Retina (tissue), 1 donor: Measurements from ENCODE around the gene TP73.

Experiments used
- DNase-seq: peaks from one replicate; pipeline ENCODE4 v3.0.0-alpha.2; 2016

TP73 gene

DNA sequence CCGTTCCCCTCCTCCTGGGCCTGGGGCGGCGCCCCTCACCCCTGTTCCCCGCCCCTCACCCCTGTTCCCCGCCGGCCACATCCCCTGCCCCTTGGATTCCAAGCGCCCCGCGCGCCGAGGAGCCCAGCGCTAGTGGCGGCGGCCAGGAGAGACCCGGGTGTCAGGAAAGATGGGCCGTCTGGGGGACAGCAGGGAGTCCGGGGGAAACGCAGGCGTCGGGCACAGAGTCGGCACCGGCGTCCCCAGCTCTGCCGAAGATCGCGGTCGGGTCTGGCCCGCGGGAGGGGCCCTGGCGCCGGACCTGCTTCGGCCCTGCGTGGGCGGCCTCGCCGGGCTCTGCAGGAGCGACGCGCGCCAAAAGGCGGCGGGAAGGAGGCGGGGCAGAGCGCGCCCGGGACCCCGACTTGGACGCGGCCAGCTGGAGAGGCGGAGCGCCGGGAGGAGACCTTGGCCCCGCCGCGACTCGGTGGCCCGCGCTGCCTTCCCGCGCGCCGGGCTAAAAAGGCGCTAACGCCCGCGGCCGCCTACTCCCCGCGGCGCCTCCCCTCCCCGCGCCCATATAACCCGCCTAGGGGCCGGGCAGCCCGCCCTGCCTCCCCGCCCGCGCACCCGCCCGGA, at the start of gene TP73:
TP73 (plus strand) TSS at position 587 of the 618 bp plus-strand sequence. CDS start 29,850 bp downstream, outside the sequence.
- DNase-seq, result peak; percentile 63

DNA sequence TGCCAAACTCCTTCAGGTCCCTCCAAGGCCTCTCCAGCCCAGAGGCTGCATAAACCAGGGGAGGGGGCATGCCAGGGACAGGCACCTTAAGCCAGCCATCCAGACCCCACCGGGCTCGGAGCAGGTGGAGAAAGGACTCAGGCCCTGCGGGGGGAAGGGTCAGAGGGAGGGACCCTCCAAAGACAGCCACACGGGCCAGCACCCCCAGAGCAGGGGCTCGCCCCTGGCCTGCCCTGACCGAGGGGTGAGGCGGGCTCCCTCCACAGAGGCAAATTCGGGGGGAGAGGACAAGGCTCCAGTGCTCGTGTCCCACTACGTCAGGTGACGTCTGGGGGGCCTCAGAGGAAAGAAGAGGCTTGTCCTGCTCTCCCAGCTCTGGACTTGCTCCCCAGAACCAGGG, 49.2 kb upstream of the TP73 start:
- DNase-seq, result no peak

DNA sequence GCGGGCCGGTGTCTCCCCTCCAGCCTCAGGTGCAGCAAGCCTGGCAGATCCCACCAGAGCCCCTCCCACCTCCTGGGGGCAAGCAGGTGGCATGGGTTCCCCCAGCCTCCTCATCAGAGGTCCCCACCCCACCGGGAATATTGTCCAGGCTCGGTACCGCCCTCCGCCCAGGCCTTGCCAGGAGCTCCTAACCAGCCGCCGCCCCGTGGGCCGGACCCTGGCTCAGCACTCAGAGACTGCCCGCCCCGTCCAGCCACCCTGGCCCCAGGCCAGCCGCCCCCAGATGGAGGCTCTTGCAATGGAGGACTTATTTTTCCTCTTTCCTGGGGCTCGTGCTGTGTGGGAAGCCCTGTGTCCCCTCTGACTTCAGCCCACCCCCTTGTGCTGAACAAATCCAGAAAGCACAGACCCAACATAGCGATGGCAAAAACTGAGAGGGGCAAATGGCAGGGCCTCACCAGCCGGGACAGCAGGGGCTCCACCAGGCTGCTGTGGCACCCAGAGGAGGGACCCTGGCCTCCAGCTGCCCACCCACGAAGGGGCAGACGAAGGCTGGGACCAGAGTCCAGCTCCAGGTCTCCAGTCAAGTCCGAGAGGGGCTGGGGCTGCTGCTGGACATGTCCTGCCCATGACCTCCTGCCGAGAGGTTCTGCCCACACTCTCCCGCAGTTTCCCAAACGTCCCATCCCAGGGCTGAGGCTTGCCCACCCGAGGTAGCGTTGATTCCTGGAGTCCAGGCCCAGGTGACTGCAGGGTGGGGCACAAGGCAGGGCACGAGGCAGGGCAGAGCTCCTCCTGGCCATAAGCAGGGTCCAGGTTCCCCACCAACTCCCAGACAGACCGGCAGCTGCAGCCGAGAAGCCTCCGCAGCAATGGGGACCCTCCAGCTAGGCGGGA, 48.5 kb upstream of the TP73 start:
- DNase-seq, result no peak

DNA sequence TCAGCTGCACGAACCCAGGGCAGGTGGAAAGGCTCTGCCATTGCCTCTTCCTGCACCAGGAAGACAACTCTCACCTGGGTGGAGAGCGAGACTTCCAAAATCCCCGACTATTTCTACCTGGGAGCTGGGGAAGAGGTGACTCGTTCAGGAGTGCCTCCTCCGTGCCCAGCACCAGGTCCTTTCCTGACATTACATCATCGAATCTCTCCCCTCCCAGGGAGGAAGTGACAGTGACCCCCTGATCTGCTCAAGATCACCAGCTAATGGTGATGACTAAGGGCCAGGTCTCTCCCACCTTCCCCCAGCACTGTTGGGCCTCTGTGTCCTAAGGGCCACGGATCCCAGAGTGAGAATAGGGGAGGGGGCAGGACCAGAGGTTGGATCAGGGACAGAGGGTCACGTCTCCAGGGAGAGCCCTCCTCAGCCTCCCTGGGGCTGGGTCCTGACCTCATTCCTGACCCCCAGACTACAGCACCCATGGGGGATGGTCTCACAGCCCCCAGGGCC, 47.8 kb upstream of the TP73 start:
- DNase-seq, result no peak

DNA sequence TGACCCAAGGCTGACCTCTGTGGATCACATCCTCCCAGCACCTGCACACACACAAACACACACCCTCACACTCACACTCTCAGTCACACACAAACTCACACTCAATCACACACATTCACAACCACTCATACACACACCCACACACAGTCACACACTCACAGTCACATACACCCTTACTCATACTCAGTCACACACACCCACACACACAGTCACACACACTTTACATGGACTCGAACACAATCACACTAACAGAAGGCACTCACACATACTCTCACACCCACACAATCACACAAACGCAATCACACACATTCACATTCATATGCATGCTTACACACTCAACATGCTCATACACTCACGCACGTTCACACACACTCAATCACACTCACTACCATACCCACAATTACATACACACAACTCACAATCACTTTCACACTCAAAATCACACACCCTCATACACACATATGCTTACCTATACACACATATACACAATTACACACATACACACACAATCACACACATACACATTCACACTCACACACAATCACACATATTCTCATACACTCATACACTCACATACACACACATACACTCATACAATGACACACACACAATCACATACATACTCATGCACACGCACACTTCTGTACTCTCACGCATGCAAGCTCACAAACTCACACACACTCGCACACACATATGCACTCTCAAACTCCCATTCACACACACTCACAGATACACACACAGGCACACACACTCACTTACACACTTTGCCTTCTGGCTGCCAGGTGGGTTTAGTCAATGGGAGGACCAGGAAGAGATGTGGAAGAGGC, 47.1 kb upstream of the TP73 start:
- no peak for DNase-seq

DNA sequence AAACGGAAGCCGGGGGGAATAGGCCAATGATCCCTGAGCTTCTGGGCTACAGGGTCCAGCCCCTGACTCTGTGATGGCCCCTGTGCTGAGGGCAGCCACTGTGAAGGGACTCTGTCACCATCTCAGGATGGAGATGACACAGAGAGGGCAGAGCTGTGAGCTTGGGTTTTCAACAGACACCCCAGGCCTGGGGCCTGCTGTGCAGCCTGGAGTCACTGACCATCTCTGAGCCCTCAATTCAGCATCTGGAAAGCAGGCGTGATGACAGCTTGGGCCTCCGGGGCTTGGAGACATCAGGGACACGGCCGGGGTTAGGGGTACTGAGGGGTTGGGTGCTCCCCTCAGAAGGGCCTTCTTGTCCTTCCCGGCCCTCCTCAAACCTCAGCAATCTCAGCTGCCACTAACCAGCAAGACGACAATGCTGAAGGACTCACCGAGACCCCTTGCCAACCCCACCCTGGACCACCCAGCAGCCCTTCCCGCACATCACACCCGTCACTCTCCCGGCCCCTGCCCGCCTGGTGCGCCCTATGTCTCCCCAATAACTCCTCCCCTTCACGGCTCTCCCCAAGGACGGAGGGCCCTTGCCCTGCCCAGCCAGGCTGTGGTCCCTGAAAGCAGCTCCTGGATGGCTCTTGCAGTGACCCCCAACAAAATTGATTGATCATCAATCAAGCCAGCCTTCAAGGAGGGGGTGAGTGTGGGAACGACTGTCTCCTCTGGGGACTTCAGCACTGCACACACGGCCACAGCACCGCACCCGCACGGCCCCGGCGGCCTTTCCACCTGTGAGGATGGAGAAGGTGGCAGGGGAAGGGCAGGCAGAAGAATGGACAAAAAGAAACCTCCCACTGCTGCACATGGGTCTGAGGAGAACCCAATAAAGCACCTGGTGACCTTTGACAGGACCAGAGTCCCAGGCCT, 45.3 kb upstream of the TP73 start:
- no peak for DNase-seq

DNA sequence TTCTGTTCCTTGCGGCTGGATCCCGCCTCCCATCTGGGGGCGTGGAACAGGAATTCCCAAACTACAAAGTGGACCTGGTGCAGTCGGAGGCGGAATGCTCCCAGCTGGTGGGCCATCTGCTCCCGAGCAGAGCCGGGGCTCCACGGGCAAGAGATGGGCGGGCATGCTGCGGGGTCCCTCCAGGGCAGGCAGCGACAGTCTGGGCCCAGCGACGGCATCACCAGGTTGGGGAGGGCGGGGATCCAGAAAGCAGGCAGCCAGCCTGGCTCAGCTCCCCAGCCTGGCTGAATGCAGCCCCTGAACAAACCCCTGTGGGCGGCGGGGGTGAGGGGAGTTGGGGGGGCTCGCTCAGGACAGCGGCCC, 44.6 kb upstream of the TP73 start:
- DNase-seq, result no peak

DNA sequence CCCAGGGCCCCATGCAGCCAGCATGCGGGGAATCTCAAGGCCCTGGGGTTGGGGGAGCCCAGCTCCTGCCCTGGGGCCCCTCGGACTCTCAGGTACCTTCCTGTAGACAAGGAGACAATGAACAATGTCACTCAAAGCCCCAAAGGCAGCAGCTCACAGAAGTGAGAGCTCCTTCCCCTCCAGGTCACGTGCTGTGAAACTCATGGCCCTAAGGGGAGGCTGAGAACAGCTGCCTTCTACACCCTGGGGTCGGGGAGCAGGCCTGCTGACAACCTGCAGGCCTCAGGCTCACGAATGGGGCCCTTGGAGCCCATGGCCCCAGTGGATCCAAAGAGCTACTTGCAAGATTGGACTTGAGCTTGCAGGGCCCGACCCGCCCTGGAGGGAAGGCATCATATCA, 44.2 kb upstream of the TP73 start:
- no peak for DNase-seq

DNA sequence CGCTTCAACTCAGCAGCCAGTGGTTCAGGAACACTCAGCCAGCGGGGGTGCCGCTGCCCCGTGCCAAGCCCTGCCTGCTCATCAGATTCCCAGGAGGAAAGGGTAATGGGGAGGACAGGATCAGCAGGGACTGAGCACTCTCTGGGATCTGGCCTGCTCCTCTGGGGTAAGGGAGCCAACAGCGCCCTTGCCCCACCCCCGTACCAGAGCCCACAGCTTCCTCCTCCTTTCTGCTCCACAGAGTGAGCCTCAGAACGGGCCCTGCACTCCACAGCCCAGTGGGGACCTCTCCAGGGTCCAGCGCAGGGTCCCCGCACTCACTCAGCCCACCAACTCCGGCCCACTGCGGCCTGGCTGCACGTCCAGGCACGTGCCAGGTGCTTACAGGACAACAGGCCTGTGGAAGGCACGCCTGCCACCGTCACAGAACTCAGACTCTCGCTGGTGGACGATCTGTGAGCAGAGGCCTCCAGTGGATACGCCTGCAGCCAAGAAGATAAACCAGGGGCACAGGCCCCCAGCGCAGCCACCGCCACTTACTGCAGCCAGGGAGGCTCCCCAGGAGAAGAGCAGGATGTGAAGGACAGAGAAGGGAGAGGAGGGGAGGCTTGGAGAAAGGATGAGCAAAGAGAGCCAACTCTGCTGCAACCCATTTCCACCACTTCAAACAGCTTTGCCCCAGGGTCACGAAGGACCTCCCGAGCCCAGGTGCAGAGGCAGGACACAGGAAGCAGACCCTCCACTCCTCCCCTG, 43.1 kb upstream of the TP73 start:
- DNase-seq, result no peak

DNA sequence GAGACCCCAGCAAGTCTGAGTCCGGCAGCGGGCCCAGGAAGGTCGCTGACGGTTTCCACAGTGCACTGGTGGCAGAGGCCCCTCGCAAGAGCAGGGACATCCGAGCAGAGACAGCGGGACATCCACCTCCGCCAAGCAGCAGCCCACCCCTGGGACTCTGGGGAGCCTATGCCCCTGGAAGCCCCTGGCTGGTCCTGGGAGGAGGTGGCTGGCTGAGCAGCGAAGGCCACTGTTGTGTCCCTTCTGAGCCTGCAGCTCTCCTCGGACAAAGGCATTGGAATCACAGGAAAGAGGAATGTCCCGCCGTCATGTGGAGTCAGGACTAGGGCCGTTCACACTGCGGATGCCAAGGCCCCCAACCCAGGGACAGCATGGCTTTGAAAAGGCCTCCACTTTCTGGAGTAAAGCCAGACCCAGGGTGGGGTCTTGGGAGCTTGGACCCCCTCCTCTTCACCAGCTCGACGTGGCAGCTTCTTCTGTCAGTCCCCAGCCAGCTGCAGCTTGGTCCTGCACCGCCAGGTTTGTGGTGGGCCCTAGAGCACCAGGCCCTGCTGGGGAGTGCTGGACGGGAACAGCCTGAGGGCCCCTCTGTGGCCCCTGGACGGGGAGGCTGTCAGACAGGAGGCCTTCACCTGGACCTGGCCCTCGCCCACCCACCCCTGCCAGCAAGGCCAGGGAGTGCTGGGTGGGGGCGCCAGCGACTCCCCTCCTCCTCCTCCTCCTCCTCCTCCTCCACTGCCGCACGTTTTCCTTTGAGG, 42.4 kb upstream of the TP73 start:
- DNase-seq, result no peak

DNA sequence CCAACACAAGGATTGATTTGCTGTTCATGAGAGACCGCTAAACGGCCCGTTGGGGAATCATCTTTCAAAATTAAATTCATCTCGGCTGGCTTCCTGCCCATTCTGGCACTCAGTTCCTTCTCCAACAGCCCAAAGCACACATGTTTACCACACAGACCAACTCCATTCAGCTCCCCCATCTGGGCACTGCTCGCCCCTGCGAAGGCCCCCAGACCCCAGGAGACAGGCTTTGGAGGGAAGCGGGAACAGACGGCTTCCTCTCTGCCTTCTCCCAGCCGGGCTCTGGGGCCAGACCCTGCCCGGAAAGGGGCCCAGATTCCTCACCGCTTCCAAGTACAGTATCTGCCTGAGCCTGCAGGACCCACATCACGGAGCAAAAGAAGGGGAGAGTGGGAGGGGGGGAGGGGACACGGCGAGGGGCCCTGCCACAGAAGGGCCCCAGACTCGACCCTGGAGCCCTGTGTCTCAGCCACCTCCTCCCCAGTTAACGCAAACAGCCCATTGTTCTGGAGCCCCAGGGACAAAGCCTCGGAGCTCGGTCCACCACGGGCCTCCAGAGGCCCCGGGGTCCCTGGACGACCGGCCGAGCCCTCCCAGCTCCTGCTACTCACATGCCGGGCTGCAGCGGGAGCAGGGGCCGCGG, 41.7 kb upstream of the TP73 start:
- peak; percentile 71 for DNase-seq

DNA sequence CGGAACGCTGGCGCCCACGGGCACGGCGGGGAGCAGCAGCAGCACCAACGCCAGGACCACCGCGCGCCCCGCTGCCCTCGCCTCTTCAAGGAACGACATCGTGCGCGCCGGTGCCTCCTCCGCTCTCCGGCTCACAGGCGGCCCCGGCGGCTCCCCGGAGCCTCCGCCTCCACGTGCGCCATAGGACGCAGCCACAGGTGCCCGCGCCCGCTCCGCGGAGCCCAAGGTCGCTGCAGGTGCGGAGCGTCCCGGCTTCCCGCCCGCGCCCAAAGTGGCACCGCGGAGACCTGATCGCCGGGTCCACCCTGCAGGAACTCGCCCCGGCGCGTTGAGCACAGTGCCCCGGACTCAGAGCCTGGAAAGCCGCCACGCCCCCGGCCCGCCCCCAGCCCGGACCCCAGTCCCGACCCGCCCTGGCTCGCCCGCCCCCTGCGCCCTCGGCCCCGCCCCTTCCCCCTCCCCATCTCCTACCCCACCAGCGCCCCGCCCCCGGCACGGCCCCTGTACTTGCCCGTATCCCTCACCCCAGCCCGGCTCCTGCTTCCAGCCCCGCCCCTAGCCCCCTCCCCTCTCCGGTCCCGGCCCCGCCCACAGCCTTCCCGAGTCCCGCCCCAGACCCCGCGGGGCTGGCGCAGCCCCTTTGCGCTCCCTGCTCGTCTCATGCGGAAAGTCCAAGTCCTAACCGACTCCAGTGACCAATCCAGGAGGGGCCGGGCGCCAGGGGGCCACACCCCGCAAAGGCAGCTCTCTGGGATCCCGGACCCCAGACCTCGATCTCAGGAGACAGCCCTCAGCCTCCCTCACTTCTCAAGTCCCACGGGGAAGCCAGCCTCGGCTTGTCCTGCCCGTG, 40.9 kb upstream of the TP73 start, which contains the start of gene MEGF6:
MEGF6 (minus strand) TSS at position 339 of the 850 bp plus-strand sequence; CDS start at position 99, 240 bp downstream.
- DNase-seq, result peak; percentile 87

DNA sequence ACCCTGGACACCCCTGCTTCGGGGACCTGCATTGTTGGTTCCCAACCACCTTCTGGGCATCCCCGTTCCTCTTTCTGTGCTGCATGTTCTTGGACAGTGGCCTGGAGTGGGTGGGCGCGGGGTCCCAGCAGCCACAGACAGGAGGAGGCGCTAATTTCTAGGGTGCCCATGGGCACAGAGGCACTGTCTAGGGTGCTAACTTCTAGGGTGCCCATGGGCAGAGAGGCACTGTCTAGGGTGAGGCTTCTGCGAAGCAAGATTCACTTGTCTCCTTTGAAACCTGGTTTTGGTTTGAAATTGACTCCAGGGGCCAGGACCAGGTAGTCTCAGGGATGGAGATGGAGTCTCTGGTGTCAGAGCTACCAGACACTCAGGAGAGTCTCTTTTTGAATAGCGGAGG, 40.2 kb upstream of the TP73 start:
- DNase-seq, result no peak

DNA sequence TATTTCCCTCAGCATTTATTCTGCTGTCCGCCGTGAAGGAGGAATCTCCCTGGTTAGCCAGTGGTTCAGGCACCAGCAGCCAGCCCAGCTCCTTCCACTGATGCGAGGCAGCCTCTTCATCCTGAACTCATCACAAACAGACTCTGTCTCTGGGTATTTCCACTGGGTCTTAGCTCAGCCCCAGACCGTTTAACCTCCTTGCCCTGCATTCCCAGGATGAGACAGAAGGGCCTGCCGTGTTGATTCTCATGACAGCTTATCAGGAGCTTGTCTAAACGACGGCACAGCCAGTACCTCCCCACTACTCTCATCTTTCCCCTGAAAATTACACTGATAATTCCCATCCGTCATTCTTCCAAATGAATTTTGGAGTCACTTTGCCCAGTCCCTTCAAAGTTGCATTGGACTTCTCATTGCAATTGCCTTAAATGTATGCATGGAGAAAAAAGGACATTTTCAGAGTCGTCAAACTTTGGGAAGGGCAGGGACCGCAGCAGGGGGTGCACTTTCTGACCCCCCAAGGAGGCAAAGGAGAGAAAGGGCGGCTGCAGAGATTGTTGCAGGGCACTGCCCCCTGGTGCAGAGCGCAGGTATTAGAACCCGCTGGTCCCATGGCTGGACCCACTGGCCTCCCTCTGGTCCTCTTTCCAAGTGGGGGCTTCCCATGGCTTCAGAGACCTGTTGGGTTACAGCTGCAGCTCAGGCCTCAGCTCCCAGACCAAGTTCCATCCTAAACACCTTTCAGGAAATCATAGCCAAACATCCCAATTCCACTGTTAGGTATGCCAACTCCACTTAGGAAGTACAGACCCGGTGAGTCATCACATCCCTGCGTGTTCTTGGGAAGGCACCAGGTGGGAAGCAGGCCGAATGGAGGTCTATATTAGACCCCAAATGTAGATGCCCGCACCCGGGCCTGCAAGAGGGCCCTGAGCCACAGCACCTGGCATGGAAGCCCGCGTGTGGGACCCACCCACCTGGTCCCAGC, 37.3 kb upstream of the TP73 start:
- no peak for DNase-seq

DNA sequence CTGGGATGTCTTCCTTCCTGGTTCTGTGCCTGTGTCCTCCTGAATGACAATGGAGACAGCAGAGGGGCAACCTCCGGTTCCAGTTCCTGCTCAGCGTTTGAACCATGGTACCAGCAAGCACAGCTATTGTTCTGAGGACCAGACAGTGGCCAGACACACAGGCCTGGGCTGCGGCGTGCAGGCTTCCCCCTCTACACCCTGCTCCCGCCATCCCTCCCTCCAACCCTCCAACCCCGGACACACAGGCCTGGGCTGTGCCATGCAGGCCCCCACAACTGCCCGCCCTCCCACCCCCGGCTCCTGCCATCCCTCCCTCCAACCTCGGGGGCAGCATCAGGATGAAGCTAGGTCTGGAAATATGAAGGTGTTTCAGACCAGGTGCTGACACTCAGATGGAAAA, 35.5 kb upstream of the TP73 start:
- DNase-seq, result no peak

DNA sequence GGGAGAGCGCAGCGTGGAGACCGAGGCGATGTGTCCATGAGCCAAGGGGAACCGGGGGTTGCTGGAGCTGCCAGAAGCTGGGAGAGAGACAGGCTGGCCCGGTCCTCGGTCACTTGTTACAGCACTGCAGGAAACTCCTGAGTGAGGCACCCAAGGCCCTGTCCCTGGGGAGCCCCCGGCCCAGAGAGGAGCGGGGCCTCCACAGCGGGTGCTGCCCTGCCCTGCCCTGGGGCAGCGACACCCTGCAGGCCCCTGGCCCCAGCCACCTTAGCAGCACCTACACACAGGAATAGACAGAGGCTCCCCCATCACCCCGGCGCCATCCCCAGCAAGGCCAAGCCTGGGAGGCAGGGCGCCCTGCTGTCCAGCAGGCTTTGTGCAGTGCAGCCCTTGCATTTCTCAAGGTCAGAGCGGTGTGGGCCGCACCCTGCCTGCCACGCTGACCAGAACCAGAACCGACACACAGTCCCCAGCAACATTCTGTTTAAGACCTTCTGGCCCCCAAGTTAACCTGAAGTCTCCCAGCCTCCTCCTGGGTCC, 34.4 kb upstream of the TP73 start:
- no peak for DNase-seq

DNA sequence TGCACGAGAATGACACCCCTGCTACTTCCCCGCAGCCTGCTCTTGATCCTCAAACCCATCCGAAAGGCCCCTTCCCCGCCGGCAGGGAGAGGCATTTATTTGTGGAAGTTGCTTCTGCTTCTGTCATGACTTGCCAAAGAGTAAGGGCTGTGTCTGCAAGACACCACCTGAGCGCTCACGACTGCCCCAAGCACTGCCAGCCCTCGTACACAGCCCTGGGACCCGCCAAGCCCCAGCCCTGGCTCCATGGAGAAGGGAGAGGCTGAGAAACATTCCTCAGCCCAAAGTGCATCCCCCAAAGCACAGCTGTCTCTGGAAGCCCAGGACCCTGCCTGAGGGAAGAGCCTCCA, 33.8 kb upstream of the TP73 start:
- no peak for DNase-seq
